NCI-H748 (cell line): ENCODE data around the gene GLB1L.
"Not testable (repeated sequence)": the region's sequence is repeated elsewhere in the genome, so short reads cannot be mapped to it uniquely, and the experiment has no call there.

Experiments
- DNase-seq: peaks from one replicate; lab custom pipeline; 2025; ENCODE audit not compliant: unreplicated experiment; lab: John Stamatoyannopoulos, UW

Gene GLB1L

GRCh38 chr2:219245148-219245898 lies at the start of gene GLB1L, which contains the start of gene STK16:
Gene GLB1L, minus strand, starts transcription at chr2:219245444. Its CDS starts 1,871 bp downstream, at chr2:219243573.
Gene STK16, plus strand, starts transcription at chr2:219245479. Its CDS starts 521 bp downstream, at chr2:219246000.
- DNase-seq = peak; percentile 94

- DNase-seq = peak; percentile 87
Observed at GRCh38 chr2:219294356-219295351, 49.4 kb upstream of the GLB1L start.

- DNase-seq = no peak
Observed at GRCh38 chr2:219293736-219294231, 48.5 kb upstream of the GLB1L start.

GRCh38 chr2:219292616-219293015 lies 47.4 kb upstream of the GLB1L start:
- no peak for DNase-seq

GRCh38 chr2:219291910-219292490 lies 46.8 kb upstream of the GLB1L start:
- no peak for DNase-seq

GRCh38 chr2:219291394-219291793 lies 46.1 kb upstream of the GLB1L start:
- no peak for DNase-seq

- no peak for DNase-seq
Observed at GRCh38 chr2:219290381-219291171, 45.3 kb upstream of the GLB1L start.

- no peak for DNase-seq
Observed at GRCh38 chr2:219289537-219290361, 44.5 kb upstream of the GLB1L start.

GRCh38 chr2:219289195-219289536 lies 43.9 kb upstream of the GLB1L start:
- no peak for DNase-seq

GRCh38 chr2:219287580-219288265 lies 42.5 kb upstream of the GLB1L start:
- DNase-seq = no peak

- DNase-seq = not testable (repeated sequence)
Observed at GRCh38 chr2:219287116-219287440, 41.8 kb upstream of the GLB1L start.

GRCh38 chr2:219286436-219287115 lies 41.3 kb upstream of the GLB1L start:
- no peak for DNase-seq

- DNase-seq = no peak
Observed at GRCh38 chr2:219285894-219286425, 40.7 kb upstream of the GLB1L start.

- DNase-seq = no peak
Observed at GRCh38 chr2:219285373-219285735, 40.1 kb upstream of the GLB1L start.

- DNase-seq = no peak
Observed at GRCh38 chr2:219284501-219285372, 39.5 kb upstream of the GLB1L start.

- DNase-seq = no peak
Observed at GRCh38 chr2:219282943-219283581, 37.8 kb upstream of the GLB1L start.

- no peak for DNase-seq
Observed at GRCh38 chr2:219282375-219282774, 37.1 kb upstream of the GLB1L start.
